Measurements from ENCODE around the gene IGSF21.
"Not testable (repeated sequence)": the region's sequence is repeated elsewhere in the genome, so short reads cannot be mapped to it uniquely, and the experiment has no call there.

IGSF21 gene

DNA sequence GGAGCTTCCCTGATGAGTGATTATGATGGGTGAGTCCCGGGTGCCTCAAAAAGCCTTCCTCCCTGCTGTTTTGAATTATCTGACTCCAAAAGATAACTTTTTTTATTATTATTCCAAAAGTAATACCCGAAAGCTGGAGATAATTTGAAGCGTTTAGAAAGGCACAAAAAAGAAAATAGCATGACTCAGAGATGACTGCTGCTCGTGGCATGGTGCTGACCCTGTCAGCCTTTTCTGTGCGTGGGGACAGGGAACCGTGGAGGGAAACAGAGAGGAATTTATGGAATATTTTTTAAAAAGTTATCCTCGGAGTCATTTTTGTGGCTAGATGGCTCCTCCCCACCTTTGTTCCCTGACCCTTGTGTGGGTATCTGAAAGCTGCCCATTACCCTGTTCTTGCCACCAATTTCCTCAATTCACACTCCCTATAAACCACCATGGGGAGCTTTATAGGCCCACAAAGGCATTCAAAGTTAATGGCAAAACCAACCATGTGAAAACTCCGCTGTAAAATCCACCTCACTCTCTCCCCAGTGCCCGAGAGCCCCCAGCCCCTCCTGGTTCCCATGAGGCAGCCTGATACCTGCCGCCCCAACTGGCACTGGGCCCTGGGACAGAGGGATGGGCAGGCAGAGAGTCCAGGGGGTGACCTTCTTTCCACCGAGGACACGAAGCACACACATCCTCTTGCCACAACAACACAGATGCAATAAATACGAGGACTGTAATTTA lies 37.5 kb downstream of the IGSF21 start:
- no peak for DNase-seq (ENCODE audit: low spot score)

DNA sequence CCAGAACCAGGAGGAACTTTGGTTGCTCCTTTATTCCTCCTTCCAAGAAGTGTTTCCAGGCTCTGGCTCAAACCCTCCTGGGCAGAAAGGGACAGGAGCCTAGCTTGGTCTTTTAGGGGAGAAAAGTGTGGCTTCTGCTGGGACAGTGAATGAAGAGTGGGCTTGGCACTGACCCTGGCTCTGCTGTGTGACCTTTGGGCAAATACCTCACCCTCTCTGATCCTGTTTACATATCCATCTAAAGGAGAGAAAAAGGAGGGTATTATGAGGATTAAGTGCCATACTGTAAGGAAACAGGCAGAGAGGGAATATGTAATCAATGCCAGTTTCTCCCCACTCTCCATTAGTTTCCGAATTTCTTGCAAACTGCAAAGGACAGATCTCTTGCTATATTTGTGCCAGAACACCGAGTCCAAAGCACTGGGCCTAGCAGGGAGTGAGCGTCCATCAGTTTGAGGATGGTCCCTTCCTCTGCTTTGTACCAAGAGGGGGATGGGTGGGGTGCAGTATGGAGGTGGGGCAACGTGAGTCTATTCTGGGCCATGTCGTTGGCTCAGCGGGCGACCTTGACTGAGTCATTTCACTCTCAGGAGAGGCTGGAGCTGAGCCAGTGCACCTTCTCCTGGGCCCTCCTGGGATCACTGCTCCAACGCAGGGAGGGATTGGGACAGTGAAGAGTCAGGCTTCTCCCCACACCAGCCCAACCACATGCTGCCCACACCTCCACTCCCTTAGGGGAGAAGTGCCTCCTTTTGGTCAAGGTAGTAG lies 38.4 kb downstream of the IGSF21 start:
- no peak for DNase-seq (ENCODE audit: low spot score)

DNA sequence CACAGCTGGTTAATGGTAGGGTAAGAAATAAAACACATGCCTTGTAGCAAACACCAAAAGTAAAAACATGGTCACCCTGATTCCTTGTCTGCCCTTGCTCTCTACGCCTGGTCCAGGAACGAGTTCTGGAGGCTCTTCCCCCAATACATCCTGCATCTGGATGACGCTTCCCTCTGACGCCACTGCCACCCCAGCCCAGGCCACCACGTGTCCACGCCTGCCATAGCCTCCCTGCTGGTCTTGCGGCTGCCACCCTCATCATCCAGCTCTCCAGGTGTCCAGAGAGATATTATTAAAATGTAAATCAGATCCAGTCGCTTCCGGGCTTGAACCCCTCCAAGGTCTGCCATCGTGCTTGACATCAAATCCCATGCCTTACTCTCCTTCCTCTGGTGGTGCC lies 39.3 kb downstream of the IGSF21 start:
- no peak for DNase-seq (ENCODE audit: low spot score)

DNA sequence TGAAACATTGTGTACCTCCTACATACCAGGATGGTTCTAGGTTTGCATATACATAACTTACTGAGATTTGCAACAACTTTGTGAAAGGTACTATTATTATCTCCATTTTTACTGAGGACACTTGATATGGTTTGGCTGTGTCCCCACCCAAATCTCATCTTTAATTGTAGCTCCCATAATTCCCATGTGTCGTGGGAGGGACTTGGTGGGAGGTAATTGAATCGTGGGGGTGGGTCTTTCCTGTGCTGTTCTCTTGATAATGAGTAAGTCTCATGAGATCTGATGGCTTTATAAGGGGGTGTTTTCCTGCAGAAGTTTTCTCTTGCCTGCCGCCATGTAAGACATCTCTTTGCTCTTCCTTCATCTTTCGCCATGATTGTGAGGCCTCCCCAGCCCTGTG lies 40.1 kb downstream of the IGSF21 start:
- DNase-seq (ENCODE audit: low spot score), result no peak

DNA sequence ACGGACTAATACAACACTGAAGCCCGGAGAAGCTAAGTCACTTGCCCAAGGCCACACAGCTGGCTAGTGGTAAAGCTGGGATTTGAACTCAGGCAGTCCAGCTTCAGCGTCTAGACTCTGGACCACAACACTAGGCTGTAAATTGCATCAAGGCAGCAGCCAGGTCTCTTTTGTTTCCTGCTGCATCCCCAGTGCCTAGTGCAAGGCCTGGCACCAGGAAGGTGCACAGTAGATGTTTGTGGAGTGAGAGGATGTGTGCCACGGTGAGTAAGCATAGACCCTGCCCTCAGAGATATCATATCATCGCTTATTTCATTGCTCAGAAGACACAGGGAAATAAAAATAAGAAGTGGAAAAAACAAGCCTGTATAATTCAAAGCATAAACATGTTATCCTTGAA lies 40.9 kb downstream of the IGSF21 start:
- no peak for DNase-seq (ENCODE audit: low spot score)

DNA sequence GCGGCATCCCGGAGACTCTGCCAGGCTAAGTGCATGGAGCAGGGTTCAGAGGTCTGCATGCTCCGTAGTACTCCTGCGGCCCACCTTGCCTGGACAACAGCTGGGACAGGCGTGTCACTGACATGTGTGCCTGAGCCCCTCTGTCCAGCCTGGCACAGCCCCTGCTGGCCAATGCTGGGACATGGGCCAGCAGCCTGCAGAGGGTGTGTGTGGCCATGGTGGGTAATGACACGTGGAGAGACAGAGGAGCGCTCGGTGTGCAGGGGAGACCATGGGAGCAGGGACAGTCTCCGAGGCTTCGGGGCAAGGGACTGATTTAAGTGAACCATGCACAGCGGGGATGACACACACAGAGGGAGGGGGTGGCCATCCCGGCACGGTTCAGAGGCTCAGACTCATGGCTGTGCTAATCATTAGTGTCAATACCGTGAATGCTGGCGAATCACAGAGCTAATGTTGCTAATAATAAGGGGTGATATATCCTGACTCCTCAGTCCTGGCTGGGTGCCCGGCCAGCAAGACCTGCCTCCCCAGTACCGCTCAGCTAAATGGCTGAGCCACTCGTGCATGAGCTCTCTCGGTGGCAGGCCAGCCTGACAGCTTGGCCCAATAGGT lies 41.5 kb downstream of the IGSF21 start:
- no peak for DNase-seq (ENCODE audit: low spot score)

DNA sequence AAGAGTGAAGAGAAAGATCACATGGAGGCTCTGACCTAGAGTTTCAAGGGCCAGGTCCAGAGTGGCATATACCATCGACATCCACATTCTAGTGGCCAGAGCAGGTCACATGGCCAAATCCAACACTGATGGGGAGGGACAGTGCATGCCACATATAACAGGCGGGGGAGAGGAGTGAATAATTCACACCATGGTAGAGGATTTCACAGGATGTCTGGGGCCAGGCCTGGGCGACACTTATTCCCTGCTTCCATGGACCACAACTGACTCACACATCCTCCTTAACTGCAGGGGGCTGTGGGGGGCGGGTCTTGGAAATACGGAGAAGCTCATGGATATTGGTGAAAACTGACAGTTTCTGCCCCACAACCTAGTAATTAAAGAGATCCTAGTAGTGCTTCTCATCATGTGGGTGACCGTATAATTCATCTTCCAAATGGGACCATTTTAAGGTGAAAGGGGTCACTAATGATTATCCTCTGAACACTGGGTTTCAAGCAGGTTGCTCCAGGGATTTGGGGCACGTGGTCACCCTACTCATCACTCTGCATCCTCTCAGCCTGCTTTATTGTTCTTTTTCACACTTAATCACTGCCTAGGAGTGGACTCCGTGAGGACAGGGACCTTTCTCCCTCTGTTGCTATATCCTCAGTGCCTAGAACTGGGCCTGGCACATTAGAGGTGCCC lies 44.0 kb downstream of the IGSF21 start:
- no peak for DNase-seq (ENCODE audit: low spot score)

DNA sequence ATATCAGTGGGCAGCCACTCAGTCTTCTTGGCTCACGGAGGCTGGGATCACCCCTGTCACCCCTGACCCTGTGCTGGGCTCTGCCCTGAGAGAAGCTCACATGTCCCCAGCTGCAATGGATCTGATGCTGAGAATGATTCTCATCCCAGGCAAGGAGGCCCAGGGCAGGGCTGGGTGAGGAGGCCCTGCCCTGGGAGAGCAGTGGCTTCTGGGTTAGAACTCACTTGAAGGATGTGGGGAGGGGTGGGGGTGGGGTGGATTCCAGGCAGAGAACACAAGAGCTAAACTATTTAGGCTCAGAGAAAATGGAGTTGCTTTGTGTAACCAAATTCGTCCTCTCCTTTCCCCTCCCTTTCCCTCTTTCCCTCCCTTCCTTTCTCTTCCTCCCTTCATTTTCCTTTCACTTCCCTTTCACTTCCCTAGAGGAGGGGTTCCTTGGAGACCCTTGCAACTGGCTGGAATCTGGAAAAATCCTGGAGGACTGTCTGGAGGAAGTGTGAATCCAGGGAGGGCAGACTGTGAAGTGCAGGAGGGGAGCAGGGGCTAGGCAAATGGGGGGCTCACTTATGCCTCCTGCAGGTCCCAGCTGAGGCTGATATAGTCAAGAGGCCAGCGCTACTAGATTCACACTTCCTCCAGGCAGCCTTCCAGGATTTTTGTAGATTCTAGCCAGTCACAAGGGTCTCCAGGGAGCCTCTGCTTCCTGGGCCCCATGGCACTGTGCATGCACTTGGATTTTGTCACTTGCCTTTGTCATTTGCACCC lies 47.0 kb downstream of the IGSF21 start:
- no peak for DNase-seq (ENCODE audit: low spot score)

DNA sequence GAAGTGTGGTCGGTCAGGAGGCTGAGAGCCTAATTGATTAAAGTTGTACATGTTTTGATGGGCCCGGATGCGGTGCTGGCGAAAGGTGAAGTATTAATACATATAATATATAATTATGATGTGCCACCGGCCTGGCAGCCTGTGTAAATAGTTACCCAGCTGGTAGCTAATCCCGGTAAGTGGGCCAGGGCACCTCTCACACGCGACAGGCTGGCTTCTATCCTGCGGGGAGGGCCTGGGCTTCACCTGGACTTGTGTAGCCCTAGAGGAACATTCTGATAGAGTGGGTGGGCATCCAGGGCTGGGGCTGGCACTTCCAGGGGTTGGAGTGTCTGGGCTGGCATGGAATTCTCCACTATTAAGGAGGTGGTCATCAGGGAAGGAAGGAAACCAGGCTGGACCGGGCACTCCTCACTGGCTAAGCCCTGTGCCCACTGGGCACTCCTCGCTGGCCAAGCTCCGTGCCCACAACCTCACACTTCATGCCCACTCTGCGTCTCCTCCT lies 48.3 kb downstream of the IGSF21 start:
- no peak for DNase-seq (ENCODE audit: low spot score)

DNA sequence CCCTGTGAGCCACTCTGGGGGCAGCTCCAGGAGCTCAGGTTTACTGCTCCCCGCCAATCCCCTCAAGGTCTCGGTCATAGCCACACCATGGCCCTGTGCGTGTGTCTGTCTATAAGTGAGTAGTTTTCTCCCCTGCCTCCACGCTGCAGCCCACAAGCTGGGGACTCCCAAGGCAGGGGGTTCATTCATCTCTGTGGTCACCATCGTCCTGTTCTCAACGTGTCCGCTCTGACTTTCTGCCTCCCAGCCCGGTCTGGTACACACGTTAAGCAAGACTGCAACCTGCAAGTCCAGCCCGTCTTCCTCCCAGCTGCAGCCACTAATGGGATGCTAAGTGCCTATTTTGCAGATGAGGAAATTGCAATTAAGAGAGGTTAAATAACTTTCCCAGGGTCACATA lies 49.8 kb downstream of the IGSF21 start:
- DNase-seq (ENCODE audit: low spot score), result no peak

DNA sequence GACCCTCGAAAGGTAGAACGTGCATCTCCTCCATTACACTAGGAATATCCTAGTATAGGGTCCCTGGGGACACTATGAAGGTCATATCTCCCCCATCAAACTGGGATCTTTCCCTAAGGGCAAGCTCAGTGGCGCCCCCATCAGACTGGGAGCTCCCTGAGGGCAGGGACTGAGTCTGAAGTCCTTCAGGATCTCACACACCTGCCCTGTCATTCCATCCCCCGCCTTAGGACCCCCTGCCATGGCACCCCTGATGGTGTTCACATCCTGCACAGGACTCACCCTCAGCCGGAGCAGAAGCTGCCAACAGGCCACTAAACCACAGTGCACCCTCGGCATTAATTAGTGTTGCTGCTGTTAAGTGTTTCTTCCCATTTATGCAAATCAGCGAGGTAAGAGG lies 50.4 kb downstream of the IGSF21 start:
- no peak for DNase-seq (ENCODE audit: low spot score)

DNA sequence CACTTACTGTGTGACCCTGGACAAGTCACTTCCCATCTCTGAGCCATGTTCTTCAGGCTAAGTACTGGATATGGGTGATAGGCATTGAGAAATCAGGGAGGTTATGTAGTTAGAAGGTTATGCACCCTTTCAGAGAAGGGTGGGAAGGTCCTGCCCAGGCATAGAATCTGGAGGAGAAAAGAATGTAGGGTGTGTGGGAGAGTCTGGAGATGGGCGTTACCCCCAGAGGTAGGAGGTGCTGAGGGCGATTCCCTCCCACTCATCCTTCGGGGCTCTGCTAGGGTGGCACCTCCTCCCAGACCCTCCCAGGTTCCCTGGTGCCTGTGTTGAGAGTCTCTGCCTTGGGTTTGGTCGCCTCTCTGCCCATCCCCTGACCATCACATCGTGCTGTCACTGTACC lies 51.1 kb downstream of the IGSF21 start:
- no peak for DNase-seq (ENCODE audit: low spot score)

DNA sequence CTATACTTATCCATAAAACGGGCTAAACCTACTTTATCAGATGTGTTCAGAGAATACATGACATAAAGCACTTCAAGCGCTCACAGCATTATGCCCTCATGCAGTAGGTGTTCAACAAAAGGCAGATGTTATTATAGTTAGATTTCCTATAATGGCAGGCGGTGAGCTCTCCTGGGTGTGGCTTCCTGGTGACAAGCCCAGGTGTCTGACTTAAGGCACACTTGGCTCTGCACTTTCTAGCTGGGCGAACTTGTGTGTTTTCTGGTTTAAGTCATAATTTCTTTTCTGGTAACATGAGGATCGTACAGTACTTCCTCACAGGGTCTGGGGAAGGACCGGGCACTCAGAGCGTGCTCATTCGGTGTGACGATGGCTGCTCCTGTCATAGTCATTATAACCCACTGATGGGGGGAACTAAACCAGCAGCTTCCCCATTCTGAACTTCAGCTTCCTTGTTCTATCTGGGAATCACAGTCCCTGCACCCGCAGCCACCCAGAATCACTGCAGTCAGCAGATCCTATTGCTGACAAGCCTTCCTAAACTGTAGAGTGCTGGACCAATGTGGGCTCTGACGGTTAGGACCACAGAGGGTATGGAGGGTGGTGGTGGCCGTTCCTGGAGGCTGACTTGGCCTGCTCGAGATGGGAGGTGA lies 52.8 kb downstream of the IGSF21 start:
- no peak for DNase-seq (ENCODE audit: low spot score)

DNA sequence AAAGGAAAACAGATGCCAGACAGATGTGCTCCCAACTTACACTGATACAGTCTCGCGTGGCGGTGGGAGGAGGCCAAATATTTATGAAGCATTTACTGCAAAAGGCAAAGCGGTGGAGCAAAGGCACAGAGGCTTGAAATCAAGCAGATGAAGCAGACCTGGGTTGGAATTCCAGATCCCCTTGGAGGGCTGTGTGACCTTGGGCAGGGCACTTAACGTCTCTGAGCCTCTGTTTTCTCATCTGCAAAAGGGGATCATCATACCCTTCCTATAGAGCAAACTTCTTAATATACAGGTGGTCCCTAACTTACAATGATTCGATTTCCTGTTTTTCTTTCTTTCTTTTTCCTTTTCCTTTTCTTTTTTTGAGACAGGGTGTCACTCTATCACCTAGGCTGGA lies 54.1 kb downstream of the IGSF21 start:
- no peak for DNase-seq (ENCODE audit: low spot score)

DNA sequence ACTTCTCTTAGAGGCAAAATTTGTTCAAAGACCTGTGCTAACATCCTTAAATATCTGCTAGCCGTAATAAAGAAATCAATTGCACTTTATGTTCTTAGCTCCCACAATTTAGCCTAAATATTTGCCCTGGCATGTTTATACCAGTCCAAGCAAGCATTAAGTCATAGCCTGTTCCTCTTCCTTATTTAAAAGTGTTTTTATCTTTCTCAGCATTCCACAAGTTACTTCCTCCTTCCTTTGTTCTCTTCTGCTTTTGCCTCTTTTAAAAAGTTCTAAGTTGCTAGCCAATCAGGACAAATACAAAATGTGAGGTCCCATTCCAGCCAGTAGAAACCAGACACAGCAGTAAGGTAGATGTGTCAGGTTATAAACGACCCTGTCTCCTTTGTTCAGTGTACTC lies 58.0 kb downstream of the IGSF21 start:
- DNase-seq (ENCODE audit: low spot score), result not testable (repeated sequence)

DNA sequence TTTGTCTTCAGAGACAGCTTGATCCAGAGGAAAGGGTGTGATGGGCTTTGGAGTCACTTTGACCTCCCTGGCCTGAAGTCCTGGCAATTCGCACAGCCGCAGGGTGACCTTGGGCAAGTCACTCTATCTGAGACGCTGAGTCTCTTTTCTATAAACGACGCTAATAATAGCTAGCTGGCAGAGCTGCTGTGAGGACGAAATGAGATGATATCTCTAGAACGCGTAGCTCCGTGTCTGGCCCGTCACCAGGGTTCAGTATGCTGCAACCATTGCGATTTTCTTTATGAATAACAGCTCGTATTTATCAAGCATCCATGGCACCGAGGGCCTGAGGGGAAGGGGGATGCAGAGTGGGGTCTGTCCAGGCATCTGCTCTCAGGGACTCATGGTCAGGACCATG lies 58.7 kb downstream of the IGSF21 start:
- DNase-seq (ENCODE audit: low spot score), result no peak

DNA sequence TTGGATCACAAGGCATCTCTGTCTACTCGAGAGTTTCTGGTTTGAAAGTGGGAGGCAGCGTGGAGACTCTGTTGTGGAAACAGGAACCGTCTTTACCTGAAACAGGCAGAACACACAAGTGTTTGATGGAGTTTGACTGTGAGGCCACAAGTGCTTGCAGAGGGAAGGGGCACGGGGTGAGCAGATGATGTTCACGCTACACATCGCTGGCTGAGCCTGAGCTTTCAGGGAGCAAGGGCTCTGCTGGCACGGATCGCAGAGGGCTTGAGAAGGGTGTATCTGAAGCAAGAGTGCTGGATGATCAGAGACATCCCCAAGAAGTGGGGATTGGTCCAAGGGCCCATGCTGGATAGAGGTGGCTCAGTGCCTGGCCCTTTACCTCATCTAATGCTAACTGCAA lies 59.3 kb downstream of the IGSF21 start:
- DNase-seq (ENCODE audit: low spot score), result no peak

DNA sequence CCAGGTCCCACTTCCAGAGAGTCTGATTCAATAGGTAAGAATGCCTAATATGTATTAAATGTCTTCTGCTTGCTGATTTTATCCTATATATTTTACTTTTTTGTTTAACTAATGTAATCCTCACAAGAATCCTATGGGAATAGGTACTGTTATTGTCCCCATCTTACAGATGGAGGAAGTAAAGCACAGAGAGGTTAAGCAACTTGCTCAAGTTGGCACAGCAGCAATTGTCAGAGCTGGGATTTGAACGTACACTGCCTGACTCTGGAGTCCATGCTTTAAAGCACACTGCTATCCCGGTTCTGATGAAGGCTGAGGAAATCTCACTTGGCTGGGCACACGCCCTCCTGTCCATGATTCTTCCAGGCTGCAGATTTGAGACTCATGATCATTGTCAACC lies 62.8 kb downstream of the IGSF21 start:
- DNase-seq (ENCODE audit: low spot score), result no peak

DNA sequence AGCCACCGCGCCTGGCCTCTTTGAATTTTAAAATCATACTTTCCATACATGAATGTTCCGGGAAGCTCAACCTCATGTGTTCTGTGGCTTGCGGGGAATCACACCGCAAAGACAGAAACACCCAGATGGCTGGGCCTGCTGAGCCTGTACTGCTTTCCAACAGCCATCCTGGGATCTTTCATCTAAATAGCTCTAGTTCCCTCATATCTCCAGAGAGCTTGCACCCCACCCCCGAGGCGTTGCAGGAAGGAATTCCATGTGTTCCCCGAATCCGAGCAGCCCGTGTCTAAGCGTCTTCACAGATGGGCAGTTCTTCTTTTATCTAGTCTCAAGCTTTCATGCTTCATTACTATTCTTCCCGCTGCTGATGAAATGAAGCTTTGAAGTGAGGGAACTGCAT lies 66.4 kb downstream of the IGSF21 start:
- DNase-seq (ENCODE audit: low spot score), result no peak

DNA sequence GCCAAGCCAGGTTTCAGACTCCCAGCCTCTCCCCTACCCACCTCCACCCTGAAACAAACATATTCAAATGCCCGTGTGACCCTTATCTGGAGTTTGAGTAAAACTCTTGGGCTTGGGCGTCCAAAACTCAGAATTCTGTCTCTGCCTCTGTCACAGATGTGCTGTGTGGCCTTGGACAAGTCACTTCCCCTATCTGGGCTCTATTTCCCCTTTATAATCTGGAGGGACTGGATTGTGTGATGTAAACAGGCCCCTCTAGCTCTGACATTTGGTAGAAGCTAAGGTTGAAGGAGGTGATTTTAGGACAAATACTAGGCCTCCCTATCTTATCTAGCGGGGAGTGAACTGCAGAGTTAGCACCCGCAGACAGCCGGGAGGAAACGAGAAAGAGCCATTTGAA lies 67.5 kb downstream of the IGSF21 start:
- DNase-seq (ENCODE audit: low spot score), result no peak
